ENCODE measurements around the gene BRD3OS. TPM values are rescaled to one million over a fixed set of nuclear protein-coding genes. Genes with fewer than 3 reads are reported as not detected.

BRD3OS gene
- total and polyA plus RNA-seq, 2 donors (not counting 1 experiment from before 2014, with no cell fraction given), result 12.0 to 25.3 TPM

DNA sequence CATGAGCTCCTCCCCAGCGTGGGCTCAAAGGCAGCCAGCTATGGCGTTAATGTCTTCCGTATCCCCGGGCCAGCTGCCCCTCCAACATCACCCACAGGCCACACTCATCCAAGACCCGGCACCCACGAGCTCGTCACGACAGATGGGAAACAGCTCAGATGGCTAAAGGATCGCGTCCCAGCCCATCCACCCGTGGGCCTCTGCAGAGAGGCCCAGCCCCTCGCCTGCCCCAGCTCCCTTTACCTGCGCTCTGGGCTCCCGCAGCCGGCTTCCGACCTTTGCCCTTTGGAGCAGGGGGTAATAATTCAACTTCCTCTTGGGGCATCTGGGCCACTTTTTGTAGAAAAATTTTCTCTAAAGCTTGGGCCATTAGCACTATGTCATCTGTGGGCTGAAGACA is 26.0 kb downstream of the BRD3OS start:
- H3K9me3 Mint-ChIP-seq (ENCODE audit: insufficient read depth), result no peaks in the 10 kb centered on the region
- H3K4me1 ChIP-seq (ENCODE audit: control insufficient read depth in 2 of 2, insufficient read depth in 2 of 2, low read length in 2 of 2), result peaks cover 0 to 11% of the 10 kb centered on the region in 2 donors
- ChIA-PET CTCF (interaction anchor here (0.7 kb wide), 1 partner anchor 432 kb away, joined by 3 read pairs; no protein-coding TSS in a partner anchor), POLR2A (no interaction called here)
- no peak overlapping the region for H2AFZ ChIP-seq (ENCODE audit: insufficient read depth, low read depth, low read length, poor library complexity, severe bottlenecking)
- no peaks in the 10 kb centered on the region for H3K27me3 Mint-ChIP-seq
- no peak overlapping the region for H3K4me3 Mint-ChIP-seq
- DNase-seq (no peak), ATAC-seq (ENCODE audit: low read depth) (no peak)
- H3K27me3 ChIP-seq (replicated peaks in 1 of 4; ENCODE audit: control extremely low read depth in 1 of 4, control insufficient read depth in 3 of 4, insufficient read depth in 4 of 4, low read length in 3 of 4), result no peaks in the 10 kb centered on the region
- H4K20me1 ChIP-seq (ENCODE audit: control insufficient read depth, insufficient read depth, low read length, poor library complexity, severe bottlenecking), result peaks cover 63% of the 10 kb centered on the region
- TF ChIP-seq, protein P1, sequence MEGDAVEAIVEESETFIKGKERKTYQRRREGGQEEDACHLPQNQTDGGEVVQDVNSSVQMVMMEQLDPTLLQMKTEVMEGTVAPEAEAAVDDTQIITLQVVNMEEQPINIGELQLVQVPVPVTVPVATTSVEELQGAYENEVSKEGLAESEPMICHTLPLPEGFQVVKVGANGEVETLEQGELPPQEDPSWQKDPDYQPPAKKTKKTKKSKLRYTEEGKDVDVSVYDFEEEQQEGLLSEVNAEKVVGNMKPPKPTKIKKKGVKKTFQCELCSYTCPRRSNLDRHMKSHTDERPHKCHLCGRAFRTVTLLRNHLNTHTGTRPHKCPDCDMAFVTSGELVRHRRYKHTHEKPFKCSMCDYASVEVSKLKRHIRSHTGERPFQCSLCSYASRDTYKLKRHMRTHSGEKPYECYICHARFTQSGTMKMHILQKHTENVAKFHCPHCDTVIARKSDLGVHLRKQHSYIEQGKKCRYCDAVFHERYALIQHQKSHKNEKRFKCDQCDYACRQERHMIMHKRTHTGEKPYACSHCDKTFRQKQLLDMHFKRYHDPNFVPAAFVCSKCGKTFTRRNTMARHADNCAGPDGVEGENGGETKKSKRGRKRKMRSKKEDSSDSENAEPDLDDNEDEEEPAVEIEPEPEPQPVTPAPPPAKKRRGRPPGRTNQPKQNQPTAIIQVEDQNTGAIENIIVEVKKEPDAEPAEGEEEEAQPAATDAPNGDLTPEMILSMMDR (IDR thresholded peaks at IDR 0.05), result no peak
- TF ChIP-seq EZH2 (IDR thresholded peaks at IDR 0.05; ENCODE audit: borderline replicate concordance, insufficient read depth, low read depth, low read length, poor library complexity, severe bottlenecking), result no peak
- intact Hi-C loops (cut with micrococcal nuclease), result no loop called here
- no peak overlapping the region for H3K27ac Mint-ChIP-seq
- H3K4me3 ChIP-seq (ENCODE audit: control extremely low read depth in 1 of 5, extremely low read depth in 1 of 5, insufficient read depth in 1 of 5, low read depth in 2 of 5, low read length in 4 of 5), result no peak overlapping the region
- H3K4me2 ChIP-seq (replicated peaks; ENCODE audit: low read depth, low read length, poor library complexity, severe bottlenecking), result no peak overlapping the region
- H3K36me3 ChIP-seq (replicated peaks in 1 of 2; ENCODE audit: control extremely low read depth in 1 of 2, control insufficient read depth in 1 of 2, extremely low read depth in 1 of 2, insufficient read depth in 2 of 2, low read length in 1 of 2), result peaks cover 0 to 67% of the 10 kb centered on the region in 2 experiments
- 99% methylated on average over 11 of the region's 16 CpGs for WGBS (ENCODE audit: insufficient coverage)
- peaks cover 42% of the 10 kb centered on the region for H3K79me2 ChIP-seq (ENCODE audit: control insufficient read depth, insufficient read depth, low read length)
- H3K27ac ChIP-seq (ENCODE audit: low read length in 2 of 2), result no peak overlapping the region
- H3K9ac ChIP-seq (ENCODE audit: low read length), result no peak overlapping the region
- no peaks in the 10 kb centered on the region for H3K9me3 ChIP-seq (ENCODE audit: control extremely low read depth in 1 of 3, control insufficient read depth in 2 of 3, insufficient read depth in 1 of 3, low read length in 2 of 3)
- peaks cover 7% of the 10 kb centered on the region for H3K4me1 Mint-ChIP-seq

DNA sequence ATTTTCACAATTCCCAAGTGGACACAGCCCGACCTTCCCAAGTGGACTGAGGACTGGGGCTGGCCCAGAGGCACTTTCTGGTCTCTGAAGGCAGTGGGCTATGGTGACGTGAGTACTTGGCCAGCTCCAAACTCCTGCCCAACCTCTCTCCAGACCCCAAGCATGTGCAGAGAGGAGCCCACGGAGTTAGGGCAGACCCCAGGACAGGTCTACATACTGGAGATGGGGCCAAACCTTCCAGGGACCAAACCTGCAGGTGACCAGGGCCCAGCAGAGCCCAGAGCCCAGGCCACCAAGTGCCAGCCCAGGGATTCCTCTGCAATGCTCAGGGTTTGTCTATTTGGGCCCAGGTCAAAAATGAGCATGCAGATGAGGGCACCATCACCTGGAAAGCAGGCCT is 27.2 kb downstream of the BRD3OS start:
- Mint-ChIP-seq H3K27ac (no peak overlapping the region), H3K4me1 (peaks cover 15% of the 10 kb centered on the region), H3K4me3 (no peak overlapping the region), H3K27me3 (no peaks in the 10 kb centered on the region), H3K9me3 (ENCODE audit: insufficient read depth) (no peaks in the 10 kb centered on the region)
- Histone ChIP-seq H3K36me3 (replicated peaks in 1 of 2; ENCODE audit: control extremely low read depth in 1 of 2, control insufficient read depth in 1 of 2, extremely low read depth in 1 of 2, insufficient read depth in 2 of 2, low read length in 1 of 2) (peaks cover 0 to 56% of the 10 kb centered on the region in 2 experiments), H3K9me3 (ENCODE audit: control extremely low read depth in 1 of 3, control insufficient read depth in 2 of 3, insufficient read depth in 1 of 3, low read length in 2 of 3) (no peaks in the 10 kb centered on the region), H3K4me3 (ENCODE audit: control extremely low read depth in 1 of 5, extremely low read depth in 1 of 5, insufficient read depth in 1 of 5, low read depth in 2 of 5, low read length in 4 of 5) (no peak overlapping the region), H4K20me1 (ENCODE audit: control insufficient read depth, insufficient read depth, low read length, poor library complexity, severe bottlenecking) (peaks cover 75% of the 10 kb centered on the region), H2AFZ (ENCODE audit: insufficient read depth, low read depth, low read length, poor library complexity, severe bottlenecking) (no peak overlapping the region), H3K4me2 (replicated peaks; ENCODE audit: low read depth, low read length, poor library complexity, severe bottlenecking) (no peak overlapping the region), H3K79me2 (ENCODE audit: control insufficient read depth, insufficient read depth, low read length) (peaks cover 54% of the 10 kb centered on the region), H3K4me1 (ENCODE audit: control insufficient read depth in 2 of 2, insufficient read depth in 2 of 2, low read length in 2 of 2) (peaks cover 0 to 14% of the 10 kb centered on the region in 2 donors), H3K27ac (ENCODE audit: low read length in 2 of 2) (no peak overlapping the region), H3K9ac (ENCODE audit: low read length) (no peak overlapping the region), H3K27me3 (replicated peaks in 1 of 4; ENCODE audit: control extremely low read depth in 1 of 4, control insufficient read depth in 3 of 4, insufficient read depth in 4 of 4, low read length in 3 of 4) (no peaks in the 10 kb centered on the region)
- POLR2A ChIA-PET, result interaction anchor here (0.6 kb wide), 1 partner anchor 265 kb away, joined by 3 read pairs; no protein-coding TSS in a partner anchor
- ATAC-seq (ENCODE audit: low read depth) (no peak), DNase-seq (no peak)
- CTCF ChIA-PET, result no interaction called here
- WGBS (ENCODE audit: insufficient coverage), result 93% methylated on average over 2 of the region's 3 CpGs
- intact Hi-C loops (cut with micrococcal nuclease), result no loop called here
- TF ChIP-seq, protein P1 (IDR thresholded peaks at IDR 0.05), result no peak
- no peak for TF ChIP-seq EZH2 (IDR thresholded peaks at IDR 0.05; ENCODE audit: borderline replicate concordance, insufficient read depth, low read depth, low read length, poor library complexity, severe bottlenecking)
